Trophoblast cell (in vitro differentiated cells and primary cell): ENCODE results near the gene MBD3L2B.
"Not testable (repeated sequence)": the region's sequence is repeated elsewhere in the genome, so short reads cannot be mapped to it uniquely, and the experiment has no call there.

Source experiments
- DNase-seq, 2 donors: peaks; one replicate each; pipeline ENCODE4 v3.0.0-alpha.2; 2016
- H2AFZ ChIP-seq: 2 replicates; pipeline ENCODE4 v1.6.1; 2013; ENCODE audit warnings: low read length, moderate library complexity, mild to moderate bottlenecking; ENCODE audit not compliant: insufficient read depth, poor library complexity
- H2AK5ac ChIP-seq: 2 replicates; pipeline ENCODE4 v1.6.1; 2013; ENCODE audit warnings: mild to moderate bottlenecking, low read length
- H2BK120ac ChIP-seq: 2 replicates; pipeline ENCODE4 v1.6.1; 2013; ENCODE audit warnings: low read length, mild to moderate bottlenecking, moderate library complexity; ENCODE audit not compliant: insufficient read depth, poor library complexity
- H2BK12ac ChIP-seq: 2 replicates; pipeline ENCODE4 v1.6.1; 2013; ENCODE audit warnings: mild to moderate bottlenecking, low read length, moderate library complexity
- H2BK5ac ChIP-seq: 2 replicates; pipeline ENCODE4 v1.6.1; 2013; ENCODE audit warnings: low read length, low read depth, moderate library complexity, mild to moderate bottlenecking; ENCODE audit not compliant: poor library complexity
- H3K14ac ChIP-seq: 2 replicates; pipeline ENCODE4 v1.6.1; 2013; ENCODE audit warnings: mild to moderate bottlenecking, low read length
- H3K18ac ChIP-seq: 2 replicates; pipeline ENCODE4 v1.6.1; 2013; ENCODE audit warnings: mild to moderate bottlenecking, low read length
- H3K23ac ChIP-seq: 2 replicates; pipeline ENCODE4 v1.6.1; 2013; ENCODE audit warnings: low read length
- H3K27ac ChIP-seq: 2 replicates; pipeline ENCODE4 v1.5.1; 2013; ENCODE audit warnings: low read depth, mild to moderate bottlenecking, inconsistent platforms, low read length, moderate library complexity
- H3K27me3 ChIP-seq: 2 replicates; pipeline ENCODE4 v1.6.1; 2013; ENCODE audit warnings: inconsistent platforms, mild to moderate bottlenecking, low read length, moderate library complexity; ENCODE audit not compliant: insufficient read depth
- H3K36me3 ChIP-seq, 2 experiments: 1 replicate in 1 of 2; 2 replicates in 1 of 2; pipeline ENCODE4 v1.6.1; 2013; ENCODE audit warnings: low read length in 2 of 2, mild to moderate bottlenecking in 2 of 2, moderate library complexity in 1 of 2; ENCODE audit not compliant: insufficient read depth in 2 of 2, control insufficient read depth in 1 of 2
- H3K4ac ChIP-seq: 2 replicates; pipeline ENCODE4 v1.6.1; 2013; ENCODE audit warnings: low read depth, mild to moderate bottlenecking, low read length, moderate library complexity
- H3K4me1 ChIP-seq, 2 experiments: 1 replicate in 1 of 2; 2 replicates in 1 of 2; pipeline ENCODE4 v1.6.1; 2013; ENCODE audit warnings: low read length in 2 of 2, mild to moderate bottlenecking in 2 of 2, moderate library complexity in 1 of 2; ENCODE audit not compliant: insufficient read depth in 2 of 2, control insufficient read depth in 1 of 2
- H3K4me2 ChIP-seq: 2 replicates; pipeline ENCODE4 v1.6.1; 2013; ENCODE audit warnings: inconsistent platforms, mild to moderate bottlenecking, low read length, moderate library complexity
- H3K4me3 ChIP-seq: 2 replicates; pipeline ENCODE4 v1.5.1; 2013; ENCODE audit warnings: mild to moderate bottlenecking, low read depth, low read length, inconsistent platforms
- H3K79me1 ChIP-seq: one replicate; pipeline ENCODE4 v1.6.1; 2013; ENCODE audit warnings: low read length
- H3K79me2 ChIP-seq: 2 replicates; pipeline ENCODE4 v1.6.1; 2013; ENCODE audit warnings: low read length, mild to moderate bottlenecking; ENCODE audit not compliant: control insufficient read depth, insufficient read depth, poor library complexity
- H3K9ac ChIP-seq: 2 replicates; pipeline ENCODE4 v1.6.1; 2013; ENCODE audit warnings: mild to moderate bottlenecking, low read length
- H3K9me3 ChIP-seq: 2 replicates; pipeline ENCODE4 v1.6.1; 2013; ENCODE audit warnings: low read depth, mild to moderate bottlenecking, control low read depth, inconsistent platforms, low read length; ENCODE audit not compliant: insufficient read depth
- H4K12ac ChIP-seq: 2 replicates; pipeline ENCODE4 v1.6.1; 2013; ENCODE audit warnings: low read depth, mild to moderate bottlenecking, low read length, moderate library complexity
- H4K8ac ChIP-seq: 2 replicates; pipeline ENCODE4 v1.6.1; 2013; ENCODE audit warnings: low read depth, mild to moderate bottlenecking, low read length, moderate library complexity
- H4K91ac ChIP-seq: one replicate; pipeline ENCODE4 v1.6.1; 2013; ENCODE audit warnings: low read depth, mild to moderate bottlenecking, low read length, moderate library complexity
- WGBS: extraction: QIAGEN DNeasy Blood & Tissue Kit; methylation state at CpG from one replicate; pipeline ENCODE4 v1.1.7; 2013; ENCODE audit warnings: missing lambda C conversion rate; ENCODE audit not compliant: insufficient read length, insufficient coverage; ENCODE audit errors: extremely low coverage; 5-methylcytosine and 5-hydroxymethylcytosine counted together

The MBD3L2B gene

GRCh38 chr19:7059977-7060376 is 38.7 kb upstream of the MBD3L2B start:
- not testable (repeated sequence) for H4K8ac ChIP-seq, H2BK12ac ChIP-seq, H2BK5ac ChIP-seq, H2BK120ac ChIP-seq, H3K9me3 ChIP-seq, H3K79me1 ChIP-seq, H3K36me3 ChIP-seq, H3K79me2 ChIP-seq, H3K23ac ChIP-seq, H3K4me3 ChIP-seq, H3K4me2 ChIP-seq, H3K9ac ChIP-seq, DNase-seq, H2AFZ ChIP-seq, H2AK5ac ChIP-seq, H3K14ac ChIP-seq, H4K12ac ChIP-seq, H3K4me1 ChIP-seq, H3K18ac ChIP-seq, H3K27ac ChIP-seq, H4K91ac ChIP-seq, H3K27me3 ChIP-seq, H3K4ac ChIP-seq
- no CpG with 5 or more reads among the region's 2 CpGs for WGBS

- H3K23ac ChIP-seq, H3K79me2 ChIP-seq, H3K9ac ChIP-seq, H2AFZ ChIP-seq, H2BK12ac ChIP-seq, H3K4me2 ChIP-seq, H2BK5ac ChIP-seq, H4K8ac ChIP-seq, H3K4me3 ChIP-seq, H3K14ac ChIP-seq, H3K9me3 ChIP-seq, H3K36me3 ChIP-seq, H4K12ac ChIP-seq, H3K18ac ChIP-seq, H3K4me1 ChIP-seq, H3K27ac ChIP-seq, H3K4ac ChIP-seq, H2BK120ac ChIP-seq, H3K79me1 ChIP-seq, H4K91ac ChIP-seq, H2AK5ac ChIP-seq, DNase-seq, H3K27me3 ChIP-seq: not testable (repeated sequence)
- no CpG with 5 or more reads among the region's 8 CpGs for WGBS
Measured at GRCh38 chr19:7058576-7058975, 37.3 kb upstream of the MBD3L2B start, which contains the start of gene MBD3L3. TSS of gene MBD3L3 (minus strand) at chr19:7058676. CDS start at chr19:7058605, 71 bp downstream.

- H3K4me2 ChIP-seq, H4K91ac ChIP-seq, H2AK5ac ChIP-seq, H3K4me3 ChIP-seq, DNase-seq, H4K8ac ChIP-seq, H3K36me3 ChIP-seq, H2BK5ac ChIP-seq, H3K79me1 ChIP-seq, H3K27ac ChIP-seq, H2AFZ ChIP-seq, H3K14ac ChIP-seq, H3K4me1 ChIP-seq, H2BK120ac ChIP-seq, H3K4ac ChIP-seq, H2BK12ac ChIP-seq, H3K27me3 ChIP-seq, H3K79me2 ChIP-seq, H3K23ac ChIP-seq, H3K18ac ChIP-seq, H3K9me3 ChIP-seq, H3K9ac ChIP-seq, H4K12ac ChIP-seq: not testable (repeated sequence)
- WGBS, result no CpG with 5 or more reads among the region's 16 CpGs
Measured at GRCh38 chr19:7056371-7056770, 35.1 kb upstream of the MBD3L2B start.

GRCh38 chr19:7055679-7056078 is 34.4 kb upstream of the MBD3L2B start:
- not testable (repeated sequence) for H3K27ac ChIP-seq, H2AK5ac ChIP-seq, H3K18ac ChIP-seq, H3K4ac ChIP-seq, H4K12ac ChIP-seq, H3K23ac ChIP-seq, H3K4me3 ChIP-seq, H4K8ac ChIP-seq, H3K79me1 ChIP-seq, H3K14ac ChIP-seq, H4K91ac ChIP-seq, H3K9me3 ChIP-seq, H3K36me3 ChIP-seq, H3K4me1 ChIP-seq, H2BK5ac ChIP-seq, H2BK12ac ChIP-seq, H3K9ac ChIP-seq, DNase-seq, H3K79me2 ChIP-seq, H2AFZ ChIP-seq, H3K27me3 ChIP-seq, H2BK120ac ChIP-seq, H3K4me2 ChIP-seq
- WGBS, result no CpG with 5 or more reads among the region's 14 CpGs
